Stomach (tissue), 9 donors: ENCODE results near the gene ACBD4. TPM values are rescaled to one million over a fixed set of nuclear protein-coding genes. Genes with fewer than 3 reads are reported as not detected.

ENCODE experiments used
- DNase-seq, 2 donors: peaks; one replicate each; pipeline versions ENCODE4 v3.0.0 to v3.0.0-alpha.2; 2013 to 2019
- H3K27ac ChIP-seq, 5 donors: fragments of 200-600 bp in 4 of 5; sonication (generic) in 4 of 5; one replicate each; pipeline ENCODE4 v1.5.1; 2013 to 2019; ENCODE audit warnings: mild to moderate bottlenecking in 1 of 5, moderate library complexity in 1 of 5
- H3K27me3 ChIP-seq, 3 donors: fragments of 200-600 bp; sonication (generic); one replicate each; pipeline ENCODE4 v1.5.1; 2017 to 2019; ENCODE audit warnings: mixed run types in 1 of 3
- H3K36me3 ChIP-seq, 4 donors: fragments of 200-600 bp; sonication (generic); 1 replicate in 3 of 4; 2 replicates in 1 of 4; pipeline ENCODE4 v1.5.1; 2016 to 2019
- H3K4me1 ChIP-seq, 4 donors: fragments of 200-600 bp; sonication (generic); one replicate each; pipeline ENCODE4 v1.5.1; 2016 to 2019
- H3K4me3 ChIP-seq, 4 donors: fragments of 200-600 bp; sonication (generic) in 3 of 4; one replicate each; pipeline ENCODE4 v1.5.1; 2016 to 2019; ENCODE audit warnings: mild to moderate bottlenecking in 1 of 4
- H3K9me3 ChIP-seq, 4 donors: fragments of 200-600 bp; sonication (generic); one replicate each; pipeline ENCODE4 v1.5.1; 2016 to 2019
- CTCF ChIP-seq, 7 experiments: fragments of 450-650 bp in 4 of 7; fragments of 200-600 bp in 3 of 7; sonication (generic) in 3 of 7; IDR thresholded peaks; one replicate each; pipeline ENCODE4 v1.5.1; 2016 to 2019; ENCODE audit warnings: antibody characterized with exemption in 7 of 7, control low read depth in 2 of 7, mild to moderate bottlenecking in 1 of 7
- EP300 ChIP-seq: sonication (generic); formaldehyde crosslinking; IDR thresholded peaks from one replicate; pipeline ENCODE4 v1.6.1; 2017; ENCODE audit warnings: antibody characterized with exemption
- POLR2A ChIP-seq, 4 donors: fragments of 450-650 bp; IDR thresholded peaks; one replicate each; pipeline ENCODE4 v1.6.1; 2016; ENCODE audit warnings: antibody characterized with exemption in 4 of 4, control low read depth in 2 of 4, mild to moderate bottlenecking in 1 of 4, moderate library complexity in 1 of 4
- POLR2AphosphoS5 ChIP-seq, 3 donors: sonication (generic); formaldehyde crosslinking; IDR thresholded peaks; one replicate each; pipeline ENCODE4 v1.6.1; 2016; ENCODE audit warnings: antibody characterized with exemption in 3 of 3
- WGBS, 5 donors: extraction: QIAGEN DNeasy Blood & Tissue Kit in 3 of 5; methylation state at CpG; one replicate each; pipeline versions ENCODE4 v1.1.5 to v1.1.7; 2013 to 2018; 5-methylcytosine and 5-hydroxymethylcytosine counted together
- intact Hi-C: fragments of 100-400 bp; cut with DNase I; formaldehyde crosslinking; loops from one replicate; pipeline ENCODE4 v1.15.1; 2023; ENCODE audit warnings: low total_unique reads
- polyA plus RNA-seq, 3 donors: library from polyadenylated mRNA; stranded (reverse); fragments of 200-250 nt; gene quantifications; one replicate each; pipeline ENCODE4 v1.2.3, GENCODE V29; 2013
- total RNA-seq, 5 donors: library from RNA; depleted of rRNA; stranded (reverse); fragments of >200 nt; gene quantifications; one replicate each; pipeline versions ENCODE4 v1.1.0 to v1.2.3, GENCODE V29; 2014 to 2016
- donor health status: healthy with polysubstance abuse.
- donor health status: Bipolar disorder and iron deficiency.
- donor health status: healthy.

Gene ACBD4
- total and polyA plus RNA-seq, 8 donors: 4.6 to 24.6 (median 17.1) TPM

GRCh38 chr17:45092911-45093430, 42.5 kb upstream of the ACBD4 start:
- intact Hi-C loops: no loop called here
- H3K9me3 ChIP-seq: no peaks in the 10 kb centered on the region
- no peak for TF ChIP-seq POLR2A (IDR thresholded peaks at IDR 0.05)
- TF ChIP-seq EP300: no peak
- peak; percentile 68 to 90 (median 79) for TF ChIP-seq POLR2AphosphoS5 (IDR thresholded peaks at IDR 0.05)
- peaks cover 72 to 100% (median 97%) of the 10 kb centered on the region in 4 donors for H3K36me3 ChIP-seq
- peak overlapping the region; percentile 53 to 86 (median 85) for H3K27ac ChIP-seq
- H3K4me3 ChIP-seq: no peak overlapping the region
- H3K4me1 ChIP-seq: peaks cover 29 to 58% (median 41%) of the 10 kb centered on the region in 4 donors
- WGBS, 5 donors: 24 to 53% (median 40%) methylated on average over 4 to 6 of the region's 6 CpGs
- peak; percentile 57 to 84 for DNase-seq
- H3K27me3 ChIP-seq: no peaks in the 10 kb centered on the region

- intact Hi-C loops: no loop called here
- DNase-seq: no peak
- H3K36me3 ChIP-seq: peaks cover 75 to 100% (median 97%) of the 10 kb centered on the region in 4 donors
- H3K4me3 ChIP-seq: no peak overlapping the region
- TF ChIP-seq POLR2AphosphoS5 (IDR thresholded peaks at IDR 0.05) (no peak), POLR2A (IDR thresholded peaks at IDR 0.05) (no peak), EP300 (peak; percentile 62), CTCF (IDR thresholded peaks at IDR 0.05) (no peak)
- peaks cover 35 to 58% (median 45%) of the 10 kb centered on the region in 4 donors for H3K4me1 ChIP-seq
- no peaks in the 10 kb centered on the region for H3K27me3 ChIP-seq
- H3K9me3 ChIP-seq: no peaks in the 10 kb centered on the region
- peak overlapping the region; percentile 53 to 86 (median 85) for H3K27ac ChIP-seq
- 48 to 63% (median 52%) methylated on average over 12 to 13 of the region's 13 CpGs for WGBS, 5 donors
Observed at GRCh38 chr17:45093444-45094110, 41.9 kb upstream of the ACBD4 start.

GRCh38 chr17:45096141-45096540, 39.3 kb upstream of the ACBD4 start:
- DNase-seq: peak in 1 of 2 donors; percentile 63
- H3K36me3 ChIP-seq: peaks cover 75 to 100% (median 92%) of the 10 kb centered on the region in 4 donors
- intact Hi-C loops: no loop called here
- WGBS, 5 donors: 74 to 82% (median 75%) methylated on average over 3 of the region's 3 CpGs
- TF ChIP-seq POLR2A (IDR thresholded peaks at IDR 0.05) (no peak), CTCF (IDR thresholded peaks at IDR 0.05) (peak in 4 of 7 experiments; percentile 15 to 33 (median 23)), EP300 (no peak)
- no peaks in the 10 kb centered on the region for H3K27me3 ChIP-seq
- no peaks in the 10 kb centered on the region for H3K9me3 ChIP-seq
- H3K4me1 ChIP-seq: peaks cover 38 to 59% (median 48%) of the 10 kb centered on the region in 4 donors
- H3K4me3 ChIP-seq: no peak overlapping the region
- H3K27ac ChIP-seq: peak overlapping the region in 3 of 5 donors; percentile 10 to 85 (median 54)

- Histone ChIP-seq H3K27ac (peak overlapping the region in 3 of 5 donors; percentile 10 to 85 (median 54)), H3K4me1 (peaks cover 34 to 55% (median 45%) of the 10 kb centered on the region in 4 donors), H3K36me3 (peaks cover 82 to 100% (median 92%) of the 10 kb centered on the region in 4 donors), H3K27me3 (no peaks in the 10 kb centered on the region), H3K9me3 (no peaks in the 10 kb centered on the region), H3K4me3 (no peak overlapping the region)
- intact Hi-C loops: no loop called here
- no peak for DNase-seq
- TF ChIP-seq EP300 (no peak), POLR2A (IDR thresholded peaks at IDR 0.05) (no peak), POLR2AphosphoS5 (IDR thresholded peaks at IDR 0.05) (no peak), CTCF (IDR thresholded peaks at IDR 0.05) (no peak)
- WGBS, 5 donors: 89 to 97% (median 94%) methylated on average over 11 of the region's 11 CpGs
Observed at GRCh38 chr17:45096926-45097325, 38.6 kb upstream of the ACBD4 start.
